Astrocyte of the cerebellum (primary cell): Measurements from ENCODE around the gene NECTIN4.

Experiments used
- DNase-seq: peaks from one replicate; pipeline ENCODE4 v3.0.0-alpha.2; 2011; ENCODE audit warnings: low read depth
- H3K4me3 ChIP-seq: 2 replicates; pipeline ENCODE4 v1.5.1; 2011; ENCODE audit warnings: mild to moderate bottlenecking, low read depth, low read length, moderate library complexity
- CTCF ChIP-seq: IDR thresholded peaks from 2 replicates; pipeline ENCODE4 v1.5.1; 2012; ENCODE audit warnings: low read length, low read depth, moderate library complexity, mild to moderate bottlenecking; ENCODE audit errors: missing control alignments
- in situ Hi-C: cut with HindIII; loops from 2 replicates; pipeline ENCODE4 v1.10.0; 2017; ENCODE audit warnings: low sequenced_read_pairs

Gene NECTIN4

GRCh38 chr1:161096530-161096929 lies 7.2 kb upstream of the NECTIN4 start:
- no peak for DNase-seq
- no peak for TF ChIP-seq CTCF
- in situ Hi-C loops: loop anchor here (5.0 kb wide), 1 partner anchor 49 kb away; the partner anchor contains the start of gene USF1
- H3K4me3 ChIP-seq: no peak overlapping the region

GRCh38 chr1:161096015-161096414 lies 6.7 kb upstream of the NECTIN4 start:
- DNase-seq: no peak
- in situ Hi-C loops: loop anchor here (5.0 kb wide), 1 partner anchor 49 kb away; the partner anchor contains the start of gene USF1
- TF ChIP-seq CTCF: no peak
- H3K4me3 ChIP-seq: no peak overlapping the region

- in situ Hi-C loops: loop anchor here (5.0 kb wide), 1 partner anchor 48 kb away; the partner anchor contains the start of gene USF1
- H3K4me3 ChIP-seq: no peak overlapping the region
- no peak for TF ChIP-seq CTCF
- no peak for DNase-seq
Observed at GRCh38 chr1:161095230-161095629, 5.9 kb upstream of the NECTIN4 start.

- no peak for TF ChIP-seq CTCF
- in situ Hi-C loops: no loop called here
- DNase-seq: no peak
- H3K4me3 ChIP-seq: no peak overlapping the region
Observed at GRCh38 chr1:161094481-161094880, 5.1 kb upstream of the NECTIN4 start.

GRCh38 chr1:161092621-161093028 lies 3.3 kb upstream of the NECTIN4 start:
- DNase-seq: no peak
- TF ChIP-seq CTCF: no peak
- H3K4me3 ChIP-seq: no peak overlapping the region
- in situ Hi-C loops: no loop called here

- DNase-seq: no peak
- no peak for TF ChIP-seq CTCF
- in situ Hi-C loops: no loop called here
- no peak overlapping the region for H3K4me3 ChIP-seq
Observed at GRCh38 chr1:161091796-161092507, 2.6 kb upstream of the NECTIN4 start.

- no peak overlapping the region for H3K4me3 ChIP-seq
- DNase-seq: no peak
- TF ChIP-seq CTCF: no peak
- in situ Hi-C loops: no loop called here
Observed at GRCh38 chr1:161091093-161091492, 1.7 kb upstream of the NECTIN4 start.
